ENCODE measurements around the gene IFNL1. TPM values are rescaled to one million over a fixed set of nuclear protein-coding genes. Genes with fewer than 3 reads are reported as not detected.
"Not testable (repeated sequence)": the region's sequence is repeated elsewhere in the genome, so short reads cannot be mapped to it uniquely, and the experiment has no call there.

IFNL1 gene
- total RNA-seq, 1 donor from 2014 or later: not detected

DNA sequence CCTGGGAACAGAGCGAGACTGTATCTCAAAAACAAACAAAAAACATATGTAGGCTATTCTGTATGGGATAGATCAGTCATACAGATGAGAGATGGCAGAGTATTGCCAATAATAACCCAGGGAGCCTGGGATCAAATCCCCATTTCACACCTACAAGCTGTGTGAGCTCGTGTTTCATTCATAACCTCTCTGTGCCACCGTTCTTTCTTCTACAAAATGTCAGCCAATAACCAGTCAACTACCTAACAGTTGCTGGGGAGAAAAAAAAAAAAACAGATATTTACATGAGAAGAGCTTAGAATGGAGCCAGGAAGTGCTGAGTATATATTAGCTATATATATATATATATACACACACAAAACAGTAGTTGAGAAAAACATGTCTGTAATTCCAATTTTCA lies 34.5 kb upstream of the IFNL1 start:
- DNase-seq: no peak
- TF ChIP-seq, protein P1, sequence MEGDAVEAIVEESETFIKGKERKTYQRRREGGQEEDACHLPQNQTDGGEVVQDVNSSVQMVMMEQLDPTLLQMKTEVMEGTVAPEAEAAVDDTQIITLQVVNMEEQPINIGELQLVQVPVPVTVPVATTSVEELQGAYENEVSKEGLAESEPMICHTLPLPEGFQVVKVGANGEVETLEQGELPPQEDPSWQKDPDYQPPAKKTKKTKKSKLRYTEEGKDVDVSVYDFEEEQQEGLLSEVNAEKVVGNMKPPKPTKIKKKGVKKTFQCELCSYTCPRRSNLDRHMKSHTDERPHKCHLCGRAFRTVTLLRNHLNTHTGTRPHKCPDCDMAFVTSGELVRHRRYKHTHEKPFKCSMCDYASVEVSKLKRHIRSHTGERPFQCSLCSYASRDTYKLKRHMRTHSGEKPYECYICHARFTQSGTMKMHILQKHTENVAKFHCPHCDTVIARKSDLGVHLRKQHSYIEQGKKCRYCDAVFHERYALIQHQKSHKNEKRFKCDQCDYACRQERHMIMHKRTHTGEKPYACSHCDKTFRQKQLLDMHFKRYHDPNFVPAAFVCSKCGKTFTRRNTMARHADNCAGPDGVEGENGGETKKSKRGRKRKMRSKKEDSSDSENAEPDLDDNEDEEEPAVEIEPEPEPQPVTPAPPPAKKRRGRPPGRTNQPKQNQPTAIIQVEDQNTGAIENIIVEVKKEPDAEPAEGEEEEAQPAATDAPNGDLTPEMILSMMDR (IDR thresholded peaks at IDR 0.05; ENCODE audit: borderline replicate concordance): no peak
- intact Hi-C loops (cut with micrococcal nuclease): no loop called here
- Histone ChIP-seq H3K4me3 (no peak overlapping the region), H3K9me3 (replicated peaks) (peaks cover 6% of the 10 kb centered on the region), H3K27me3 (ENCODE audit: low read depth) (peaks cover 89% of the 10 kb centered on the region), H3K27ac (replicated peaks) (no peak overlapping the region), H3K4me1 (peaks cover 14% of the 10 kb centered on the region), H3K36me3 (no peaks in the 10 kb centered on the region)

DNA sequence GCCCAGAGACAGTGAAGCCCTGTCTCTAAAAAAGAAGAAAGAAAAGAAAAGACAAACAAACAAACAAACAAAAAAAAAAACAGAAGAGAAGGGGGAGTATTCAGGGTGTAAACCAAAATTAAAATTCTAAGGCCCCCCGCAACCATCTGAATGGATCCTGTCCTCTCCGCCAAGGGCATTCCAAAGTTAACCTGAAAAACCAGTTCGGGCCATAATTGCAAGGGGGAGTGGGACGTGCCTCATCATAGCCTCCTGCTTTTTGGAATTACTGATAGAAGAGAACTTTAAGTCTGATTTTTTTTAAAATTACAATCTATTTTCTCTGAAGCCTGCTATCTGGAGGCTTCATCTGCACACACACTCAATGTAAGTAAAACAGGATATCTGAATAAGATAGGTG lies 33.7 kb upstream of the IFNL1 start:
- Histone ChIP-seq H3K9me3 (replicated peaks) (no peaks in the 10 kb centered on the region), H3K4me1 (peaks cover 14% of the 10 kb centered on the region), H3K27ac (replicated peaks) (no peak overlapping the region), H3K36me3 (no peaks in the 10 kb centered on the region), H3K4me3 (no peak overlapping the region), H3K27me3 (ENCODE audit: low read depth) (peaks cover 89% of the 10 kb centered on the region)
- TF ChIP-seq, protein P1 (IDR thresholded peaks at IDR 0.05; ENCODE audit: borderline replicate concordance): no peak
- no peak for DNase-seq
- intact Hi-C loops (cut with micrococcal nuclease): no loop called here

DNA sequence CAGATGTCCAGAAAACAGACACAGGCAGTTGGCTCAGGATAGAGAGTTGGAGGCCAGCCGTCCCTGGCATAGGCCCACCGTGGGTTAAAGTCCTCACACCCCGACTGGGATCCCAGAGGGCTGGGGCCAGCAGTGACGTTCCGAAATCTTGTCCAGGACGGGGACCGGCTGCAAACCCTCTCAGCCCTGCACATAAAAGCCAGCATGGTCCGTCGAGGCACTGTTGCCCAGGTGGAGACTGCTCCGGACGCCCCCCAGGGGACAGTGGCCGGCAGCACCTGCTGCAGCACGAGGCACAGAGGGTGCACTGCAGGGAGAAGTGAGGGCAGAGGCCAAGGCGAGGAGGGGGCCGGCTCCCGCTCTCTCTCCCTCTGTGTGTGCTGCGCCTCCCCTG lies 32.3 kb upstream of the IFNL1 start:
- Histone ChIP-seq H3K27ac (replicated peaks) (no peak overlapping the region), H3K4me1 (peaks cover 14% of the 10 kb centered on the region), H3K9me3 (replicated peaks) (no peaks in the 10 kb centered on the region), H3K27me3 (ENCODE audit: low read depth) (peaks cover 85% of the 10 kb centered on the region), H3K36me3 (no peaks in the 10 kb centered on the region), H3K4me3 (no peak overlapping the region)
- intact Hi-C loops (cut with micrococcal nuclease): no loop called here
- DNase-seq: no peak
- TF ChIP-seq, protein P1 (IDR thresholded peaks at IDR 0.05; ENCODE audit: borderline replicate concordance): no peak

DNA sequence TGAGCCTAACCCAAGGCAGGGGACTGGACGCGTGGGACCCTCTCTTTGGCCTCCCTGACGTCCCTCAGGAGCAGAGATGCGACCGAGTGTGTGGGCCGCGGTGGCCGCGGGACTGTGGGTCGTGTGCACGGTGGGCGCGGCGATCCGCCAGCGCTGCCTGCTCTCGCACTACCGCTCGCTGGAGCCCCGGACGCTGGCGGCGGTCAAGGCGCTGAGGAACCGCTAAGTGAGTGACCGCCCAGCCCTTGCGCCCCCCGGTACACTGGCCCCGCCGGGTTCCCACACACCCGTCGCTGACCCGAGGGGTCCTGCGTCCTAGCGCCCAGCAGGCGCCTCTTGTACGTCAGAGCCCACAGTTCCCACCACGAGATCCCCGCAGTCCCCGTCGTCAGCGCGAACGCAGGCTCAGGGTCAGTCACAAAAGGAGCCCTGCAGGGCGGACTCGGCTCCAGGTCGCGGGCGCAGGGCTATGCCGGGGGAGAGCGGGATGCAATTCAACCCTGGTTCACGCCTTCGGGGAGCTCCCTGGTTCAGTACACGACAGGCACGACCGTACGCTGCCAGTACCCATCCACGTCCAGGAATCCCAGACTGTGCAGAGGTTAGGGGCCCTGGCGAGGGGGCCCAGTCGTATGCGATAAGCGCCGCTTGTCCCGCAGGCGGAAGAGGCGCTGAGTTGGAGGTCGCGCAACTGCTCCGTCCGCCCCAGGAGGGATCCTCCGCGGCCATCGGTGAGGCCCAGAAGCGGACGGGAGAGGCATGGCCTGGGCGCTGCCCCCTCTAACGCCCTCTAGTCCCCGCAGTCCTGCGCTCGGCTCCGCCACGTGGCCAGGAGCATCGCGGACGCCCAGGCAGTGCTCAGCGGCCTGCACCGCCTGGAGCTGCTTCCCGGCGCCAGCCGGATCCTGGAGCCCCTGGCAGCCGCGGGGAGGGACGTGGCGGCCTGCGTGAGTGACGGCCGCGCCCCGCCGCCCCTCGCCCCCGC lies 31.6 kb upstream of the IFNL1 start:
- Histone ChIP-seq H3K9me3 (replicated peaks) (no peaks in the 10 kb centered on the region), H3K4me3 (no peak overlapping the region), H3K36me3 (no peaks in the 10 kb centered on the region), H3K27me3 (ENCODE audit: low read depth) (peaks cover 88% of the 10 kb centered on the region), H3K27ac (replicated peaks) (no peak overlapping the region), H3K4me1 (peaks cover 14% of the 10 kb centered on the region)
- TF ChIP-seq, protein P1 (IDR thresholded peaks at IDR 0.05; ENCODE audit: borderline replicate concordance): no peak
- intact Hi-C loops (cut with micrococcal nuclease): no loop called here
- DNase-seq: no peak

DNA sequence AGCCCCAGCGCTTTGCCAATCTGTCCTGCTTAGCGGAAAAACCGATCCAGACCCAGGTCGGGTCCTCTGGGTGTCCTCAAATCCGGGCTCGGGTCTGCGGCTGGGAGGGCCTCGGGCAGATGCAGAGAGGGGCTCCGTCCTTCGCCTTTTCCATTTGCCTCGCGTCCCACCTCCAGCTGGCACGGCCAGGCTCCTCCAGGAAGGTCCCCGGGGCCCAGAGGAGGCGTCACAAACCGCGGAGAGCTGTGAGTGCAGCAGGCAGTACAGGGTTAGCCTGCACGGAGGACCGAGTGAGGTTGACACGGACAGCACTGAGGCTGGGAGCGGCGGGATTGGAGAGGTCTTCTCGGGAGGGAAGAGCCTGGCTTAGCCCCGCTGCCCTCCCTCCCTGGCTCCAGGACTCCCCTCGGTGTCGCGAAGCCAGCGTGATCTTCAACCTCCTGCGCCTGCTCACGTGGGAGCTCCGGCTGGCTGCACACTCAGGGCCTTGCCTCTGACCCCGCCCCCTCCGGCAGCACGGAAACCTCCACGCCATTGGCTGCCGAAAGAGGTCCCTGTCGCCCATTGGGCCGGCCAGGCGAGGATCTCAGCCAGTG lies 30.8 kb upstream of the IFNL1 start:
- H3K9me3 ChIP-seq (replicated peaks): no peaks in the 10 kb centered on the region
- H3K27ac ChIP-seq (replicated peaks): no peak overlapping the region
- peaks cover 87% of the 10 kb centered on the region for H3K27me3 ChIP-seq (ENCODE audit: low read depth)
- no peak for DNase-seq
- no peaks in the 10 kb centered on the region for H3K36me3 ChIP-seq
- intact Hi-C loops (cut with micrococcal nuclease): no loop called here
- peaks cover 14% of the 10 kb centered on the region for H3K4me1 ChIP-seq
- TF ChIP-seq, protein P1 (IDR thresholded peaks at IDR 0.05; ENCODE audit: borderline replicate concordance): no peak
- no peak overlapping the region for H3K4me3 ChIP-seq

DNA sequence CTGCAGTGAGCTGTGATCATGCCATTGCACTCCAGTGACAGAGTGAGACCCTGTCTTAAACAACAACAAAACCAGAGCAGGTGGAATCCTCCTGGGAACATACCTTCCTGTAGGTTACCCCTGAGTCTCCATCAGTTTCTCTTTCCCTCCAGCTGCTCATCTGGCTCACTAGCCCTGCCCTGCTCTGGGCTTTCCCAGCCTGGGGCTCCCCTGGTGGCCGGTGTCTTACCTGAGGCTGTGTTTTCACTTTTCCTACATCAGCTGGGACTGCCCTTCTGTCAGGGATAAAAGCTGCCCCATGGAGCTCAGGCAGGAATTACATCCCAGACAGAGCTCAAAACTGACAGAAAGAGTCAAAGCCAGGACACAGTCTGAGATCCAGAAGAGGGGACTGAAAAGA lies 28.1 kb upstream of the IFNL1 start, which contains the start of gene IFNL2:
Gene IFNL2 (plus strand): TSS at position 312 of the 400 bp plus-strand sequence. CDS start 173 bp downstream, outside the sequence.
- peaks cover 75% of the 10 kb centered on the region for H3K27me3 ChIP-seq (ENCODE audit: low read depth)

DNA sequence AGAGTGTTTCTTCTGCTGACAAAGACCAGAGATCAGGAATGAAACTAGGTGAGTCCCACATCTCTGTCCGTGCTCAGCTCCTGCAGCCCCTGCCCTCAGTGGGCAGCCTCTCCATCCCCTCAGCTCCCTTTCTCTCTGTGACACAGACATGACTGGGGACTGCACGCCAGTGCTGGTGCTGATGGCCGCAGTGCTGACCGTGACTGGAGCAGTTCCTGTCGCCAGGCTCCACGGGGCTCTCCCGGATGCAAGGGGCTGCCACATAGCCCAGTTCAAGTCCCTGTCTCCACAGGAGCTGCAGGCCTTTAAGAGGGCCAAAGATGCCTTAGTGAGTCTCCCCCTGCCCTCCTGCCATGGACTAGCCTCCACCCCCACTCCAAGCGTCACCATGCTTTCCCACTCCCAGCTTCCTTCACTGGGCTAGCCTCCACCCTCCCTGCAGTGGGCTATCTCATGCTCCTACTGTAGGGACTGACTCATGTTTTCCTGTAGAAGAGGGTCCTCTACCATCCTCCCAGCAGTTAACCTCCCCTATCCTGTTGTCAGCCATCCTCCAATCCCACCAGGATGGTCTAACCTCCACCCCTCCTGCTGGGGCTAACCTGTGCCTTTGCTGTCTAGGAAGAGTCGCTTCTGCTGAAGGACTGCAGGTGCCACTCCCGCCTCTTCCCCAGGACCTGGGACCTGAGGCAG lies 27.5 kb upstream of the IFNL1 start:
- Histone ChIP-seq H3K27me3 (ENCODE audit: low read depth) (peaks cover 75% of the 10 kb centered on the region), H3K4me1 (peaks cover 14% of the 10 kb centered on the region)
- H3K4me3 ChIP-seq; H3K9me3 ChIP-seq (replicated peaks); H3K36me3 ChIP-seq; H3K27ac ChIP-seq (replicated peaks); DNase-seq; intact Hi-C loops (cut with micrococcal nuclease): not testable (repeated sequence)

More for the DNA sequence above, 28.1 kb upstream of the IFNL1 start, which contains the start of gene IFNL2:
- H3K36me3 ChIP-seq; H3K27ac ChIP-seq (replicated peaks); intact Hi-C loops (cut with micrococcal nuclease); H3K9me3 ChIP-seq (replicated peaks); H3K4me3 ChIP-seq; DNase-seq: not testable (repeated sequence)
- H3K4me1 ChIP-seq: peaks cover 14% of the 10 kb centered on the region

DNA sequence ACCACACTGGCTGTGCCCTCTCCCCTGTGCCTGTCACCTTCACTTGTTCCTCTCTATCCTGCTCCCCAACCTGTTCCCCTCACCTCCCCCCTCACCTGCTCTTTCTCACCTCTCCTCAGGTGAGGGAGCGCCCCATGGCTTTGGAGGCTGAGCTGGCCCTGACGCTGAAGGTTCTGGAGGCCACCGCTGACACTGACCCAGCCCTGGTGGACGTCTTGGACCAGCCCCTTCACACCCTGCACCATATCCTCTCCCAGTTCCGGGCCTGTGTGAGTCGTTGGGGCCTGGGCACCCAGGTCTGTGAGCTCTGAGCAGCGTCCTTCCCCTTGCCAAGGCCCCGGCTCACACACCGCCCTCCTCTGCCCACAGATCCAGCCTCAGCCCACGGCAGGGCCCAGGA lies 26.8 kb upstream of the IFNL1 start:
- peaks cover 75% of the 10 kb centered on the region for H3K27me3 ChIP-seq (ENCODE audit: low read depth)
- peaks cover 12% of the 10 kb centered on the region for H3K4me1 ChIP-seq
- H3K4me3 ChIP-seq; H3K9me3 ChIP-seq (replicated peaks); intact Hi-C loops (cut with micrococcal nuclease); DNase-seq; H3K27ac ChIP-seq (replicated peaks); H3K36me3 ChIP-seq: not testable (repeated sequence)
